B cell (primary cell): ENCODE data around the gene TAF10. TPM values are rescaled to one million over a fixed set of nuclear protein-coding genes. Genes with fewer than 3 reads are reported as not detected.

Experiments
- ATAC-seq: fragments of 200-7000 bp; cut with Tn5 transposase; one replicate; pipeline ENCODE4 v1.10.0; 2021; ENCODE audit warnings: low read depth, mild to moderate bottlenecking, moderate number of reproducible peaks, moderate library complexity
- CTCF ChIA-PET: fragments of 350-600 bp; sonication (Branson Sonifier 250); formaldehyde crosslinking; loops from one replicate; lab custom pipeline; 2021; ENCODE audit warnings: antibody characterized with exemption, inconsistent platforms; lab: Charles Lee
- POLR2A ChIA-PET: fragments of 350-600 bp; sonication (Branson Sonifier 250); formaldehyde crosslinking; loops from one replicate; lab custom pipeline; 2021; ENCODE audit warnings: antibody characterized with exemption; lab: Charles Lee
- DNase-seq: peaks from one replicate; pipeline ENCODE4 v3.0.0; 2013
- H2AFZ ChIP-seq: 2 replicates; pipeline ENCODE4 v1.6.1; 2012; ENCODE audit warnings: mild to moderate bottlenecking, low read depth, low read length; ENCODE audit not compliant: insufficient read depth, poor library complexity, severe bottlenecking
- H3K27ac ChIP-seq, 2 donors: 1 replicate in 1 of 2; 2 replicates in 1 of 2; pipeline ENCODE4 v1.5.1; 2012 to 2013; ENCODE audit warnings: low read length in 2 of 2, mild to moderate bottlenecking in 2 of 2, moderate library complexity in 1 of 2
- H3K27me3 ChIP-seq, 4 experiments: fragments of 200-600 bp in 1 of 4; sonication (generic) in 1 of 4; replicated peaks in 1 of 4; 1 replicate in 2 of 4; 2 replicates in 2 of 4; pipeline versions ENCODE4 v1.6.1 to v1.7.0; 2013 to 2016; ENCODE audit warnings: low read length in 3 of 4, mild to moderate bottlenecking in 2 of 4, mixed read lengths in 1 of 4, moderate library complexity in 1 of 4; ENCODE audit not compliant: insufficient read depth in 4 of 4, control insufficient read depth in 3 of 4; ENCODE audit errors: control extremely low read depth in 1 of 4
- H3K36me3 ChIP-seq, 2 experiments: replicated peaks in 1 of 2; 1 replicate in 1 of 2; 2 replicates in 1 of 2; pipeline versions ENCODE4 v1.6.1 to v1.7.1; 2013; ENCODE audit warnings: low read length in 1 of 2; ENCODE audit not compliant: insufficient read depth in 2 of 2, control insufficient read depth in 1 of 2; ENCODE audit errors: control extremely low read depth in 1 of 2, extremely low read depth in 1 of 2
- H3K4me1 ChIP-seq, 2 donors: fragments of 200-600 bp in 1 of 2; sonication (generic) in 1 of 2; 1 replicate in 1 of 2; 2 replicates in 1 of 2; pipeline versions ENCODE4 v1.5.1 to v1.6.1; 2013 to 2017; ENCODE audit warnings: low read length in 2 of 2; ENCODE audit not compliant: control insufficient read depth in 2 of 2, insufficient read depth in 2 of 2
- H3K4me2 ChIP-seq: replicated peaks from 2 replicates; pipeline ENCODE3; 2012; ENCODE audit warnings: mild to moderate bottlenecking, low read depth, low read length; ENCODE audit not compliant: poor library complexity, severe bottlenecking
- H3K4me3 ChIP-seq, 5 experiments: fragments of 200-600 bp in 1 of 5; sonication (generic) in 1 of 5; 1 replicate in 3 of 5; 2 replicates in 2 of 5; pipeline versions ENCODE4 v1.5.1 to v1.7.0; 2011 to 2016; ENCODE audit warnings: low read length in 4 of 5, mild to moderate bottlenecking in 4 of 5, low read depth in 2 of 5, control low read depth in 1 of 5, moderate library complexity in 1 of 5; ENCODE audit not compliant: insufficient read depth in 1 of 5; ENCODE audit errors: control extremely low read depth in 1 of 5, extremely low read depth in 1 of 5
- H3K79me2 ChIP-seq: fragments of 200-600 bp; sonication (generic); one replicate; pipeline ENCODE4 v1.6.0; 2016; ENCODE audit warnings: low read length; ENCODE audit not compliant: control insufficient read depth, insufficient read depth
- H3K9ac ChIP-seq: fragments of 200-600 bp; sonication (generic); 2 replicates; pipeline ENCODE4 v1.6.1; 2017; ENCODE audit warnings: mild to moderate bottlenecking, low read length, moderate library complexity
- H3K9me3 ChIP-seq, 3 donors: one replicate each; pipeline versions ENCODE4 v1.6.1 to v1.7.1; 2013; ENCODE audit warnings: low read length in 2 of 3; ENCODE audit not compliant: control insufficient read depth in 2 of 3, insufficient read depth in 1 of 3; ENCODE audit errors: control extremely low read depth in 1 of 3
- H4K20me1 ChIP-seq: 2 replicates; pipeline ENCODE4 v1.6.0; 2012; ENCODE audit warnings: mild to moderate bottlenecking, low read length; ENCODE audit not compliant: insufficient read depth, control insufficient read depth, poor library complexity, severe bottlenecking
- H3K27ac Mint-ChIP-seq: one replicate; pipeline ENCODE4 v1.8.0; 2021; ENCODE audit warnings: mixed read lengths
- H3K27me3 Mint-ChIP-seq: one replicate; pipeline ENCODE4 v1.8.0; 2021; ENCODE audit warnings: mixed read lengths
- H3K4me1 Mint-ChIP-seq: one replicate; pipeline ENCODE4 v1.8.0; 2021; ENCODE audit warnings: mixed read lengths
- H3K4me3 Mint-ChIP-seq: one replicate; pipeline ENCODE4 v1.8.0; 2021; ENCODE audit warnings: mixed read lengths
- H3K9me3 Mint-ChIP-seq: one replicate; pipeline ENCODE4 v1.8.0; 2022; ENCODE audit warnings: mixed read lengths; ENCODE audit not compliant: insufficient read depth
- CTCF ChIP-seq: fragments of 200-600 bp; IDR thresholded peaks from one replicate; pipeline ENCODE4 v1.8.0; 2022; ENCODE audit warnings: antibody characterized with exemption, mild to moderate bottlenecking
- EZH2 ChIP-seq: IDR thresholded peaks from 2 replicates; pipeline ENCODE4 v1.6.1; 2012; ENCODE audit warnings: borderline replicate concordance, low read depth, mild to moderate bottlenecking, moderate library complexity, low read length; ENCODE audit not compliant: insufficient read depth, poor library complexity, severe bottlenecking
- WGBS: methylation state at CpG from one replicate; pipeline ENCODE4 v1.1.5; 2013; ENCODE audit warnings: missing lambda C conversion rate; ENCODE audit not compliant: insufficient coverage; 5-methylcytosine and 5-hydroxymethylcytosine counted together
- intact Hi-C: fragments of 100-400 bp; cut with micrococcal nuclease; formaldehyde crosslinking; loops from one replicate; pipeline ENCODE4 v1.10.0; 2022
- polyA plus RNA-seq: library from polyadenylated mRNA; depleted of rRNA; stranded (reverse); fragments of >200 nt; gene quantifications from 2 replicates; pipeline ENCODE4 v1.2.3, GENCODE V29; 2012
- total RNA-seq, 2 donors: library from RNA; stranded (reverse); fragments of 120-200 nt in 1 of 2; gene quantifications; 1 replicate in 1 of 2; 2 replicates in 1 of 2; pipeline versions ENCODE4 v1.2.3 to v1.2.4, GENCODE V29; 2013 to 2022

The TAF10 gene
- total and polyA plus RNA-seq, 2 donors (not counting 1 experiment from before 2014, with no cell fraction given): 114 to 156 TPM

GRCh38 chr11:6594142-6594768 is 17.8 kb downstream of the TAF10 start:
- DNase-seq (no peak), ATAC-seq (no peak)
- POLR2A ChIA-PET: no interaction called here
- Mint-ChIP-seq H3K9me3 (no peaks in the 10 kb centered on the region), H3K4me3 (no peak overlapping the region), H3K27ac (no peak overlapping the region), H3K27me3 (no peaks in the 10 kb centered on the region), H3K4me1 (peaks cover 13% of the 10 kb centered on the region)
- Histone ChIP-seq H3K4me3 (no peak overlapping the region), H3K9me3 (no peaks in the 10 kb centered on the region), H3K9ac (no peak overlapping the region), H3K27ac (no peak overlapping the region), H4K20me1 (peaks cover 11% of the 10 kb centered on the region), H3K79me2 (peaks cover 17% of the 10 kb centered on the region), H3K36me3 (peaks cover 6 to 42% of the 10 kb centered on the region in 2 experiments), H3K27me3 (no peaks in the 10 kb centered on the region), H2AFZ (no peak overlapping the region), H3K4me1 (no peaks in the 10 kb centered on the region), H3K4me2 (no peak overlapping the region)
- TF ChIP-seq CTCF (no peak), EZH2 (no peak)
- intact Hi-C loops: no loop called here
- CTCF ChIA-PET: interaction anchor here (0.9 to 1.0 kb wide), 2 partner anchors 8 to 112 kb away, joined by 3 read pairs; no protein-coding TSS in a partner anchor
- WGBS: 79% methylated on average over 3 of the region's 3 CpGs

- Histone ChIP-seq H3K79me2 (peaks cover 3% of the 10 kb centered on the region), H3K9ac (no peak overlapping the region), H3K4me2 (no peak overlapping the region), H3K27ac (no peak overlapping the region), H3K4me3 (no peak overlapping the region), H3K4me1 (no peaks in the 10 kb centered on the region), H3K36me3 (peaks cover 5 to 7% of the 10 kb centered on the region in 2 experiments), H3K9me3 (peaks cover 0 to 9% (median 1%) of the 10 kb centered on the region in 3 donors), H2AFZ (no peak overlapping the region), H3K27me3 (no peaks in the 10 kb centered on the region), H4K20me1 (no peaks in the 10 kb centered on the region)
- Mint-ChIP-seq H3K27ac (no peak overlapping the region), H3K27me3 (no peaks in the 10 kb centered on the region), H3K9me3 (peaks cover 10% of the 10 kb centered on the region), H3K4me1 (no peaks in the 10 kb centered on the region), H3K4me3 (no peak overlapping the region)
- ChIA-PET CTCF (interaction anchor here (1.5 kb wide), 1 partner anchor 144 kb away, joined by 3 read pairs; no protein-coding TSS in a partner anchor), POLR2A (no interaction called here)
- no peak for ATAC-seq
- DNase-seq: no peak
- intact Hi-C loops: no loop called here
- TF ChIP-seq EZH2 (no peak), CTCF (no peak)
- no CpG with 5 or more reads among the region's 1 CpG for WGBS
These were observed 24.0 kb downstream of the TAF10 start for GRCh38 chr11:6588018-6588417.
